GM20431 (cell line): Measurements from ENCODE around the gene C1orf116.

Experiments used
- in situ Hi-C: fragments of 300-500 bp; cut with MseI, MboI; formaldehyde crosslinking; loops from one replicate; pipeline ENCODE4 v1.15.0; 2020; ENCODE audit warnings: low sequenced_read_pairs; ENCODE audit not compliant: unreplicated experiment

The C1orf116 gene

GRCh38 chr1:207032528-207033017 is at the start of gene C1orf116:
Gene C1orf116, minus strand, starts transcription at chr1:207032756. Its CDS starts 5,158 bp downstream, at chr1:207027598.
- in situ Hi-C loops, result no loop called here

GRCh38 chr1:207081806-207082205 is 49.2 kb upstream of the C1orf116 start:
- in situ Hi-C loops, result loop anchor here (25.0 kb wide), 2 partner anchors 330 to 405 kb away; partner anchors contain the start of gene CR1

DNA sequence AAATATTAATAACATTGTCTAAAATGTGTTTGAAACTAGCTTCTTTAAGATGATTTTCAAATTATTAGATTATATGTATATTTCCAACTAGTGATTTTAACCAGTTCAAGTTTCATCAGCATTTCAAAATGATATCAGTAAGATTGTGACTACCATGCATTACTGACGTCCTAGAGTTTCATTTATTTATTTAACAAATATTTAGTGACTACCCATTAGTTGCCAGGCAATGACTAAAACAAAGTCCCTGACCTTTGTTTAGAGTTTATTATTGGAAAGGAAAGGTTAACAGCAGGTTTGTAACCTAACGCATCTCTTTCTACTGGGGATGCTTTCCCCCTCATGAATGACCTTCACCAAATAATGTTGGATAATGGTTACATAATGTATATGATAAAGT is 48.5 kb upstream of the C1orf116 start:
- in situ Hi-C loops, result loop anchor here (25.0 kb wide), 2 partner anchors 331 to 406 kb away; partner anchors contain the start of gene CR1

GRCh38 chr1:207079706-207080241 is 47.2 kb upstream of the C1orf116 start:
- in situ Hi-C loops, result loop anchor here (25.0 kb wide), 2 partner anchors 333 to 408 kb away; partner anchors contain the start of gene CR1

- in situ Hi-C loops, result loop anchor here (25.0 kb wide), 2 partner anchors 334 to 409 kb away; partner anchors contain the start of gene CR1
Observed at GRCh38 chr1:207078578-207079132, 46.1 kb upstream of the C1orf116 start.

DNA sequence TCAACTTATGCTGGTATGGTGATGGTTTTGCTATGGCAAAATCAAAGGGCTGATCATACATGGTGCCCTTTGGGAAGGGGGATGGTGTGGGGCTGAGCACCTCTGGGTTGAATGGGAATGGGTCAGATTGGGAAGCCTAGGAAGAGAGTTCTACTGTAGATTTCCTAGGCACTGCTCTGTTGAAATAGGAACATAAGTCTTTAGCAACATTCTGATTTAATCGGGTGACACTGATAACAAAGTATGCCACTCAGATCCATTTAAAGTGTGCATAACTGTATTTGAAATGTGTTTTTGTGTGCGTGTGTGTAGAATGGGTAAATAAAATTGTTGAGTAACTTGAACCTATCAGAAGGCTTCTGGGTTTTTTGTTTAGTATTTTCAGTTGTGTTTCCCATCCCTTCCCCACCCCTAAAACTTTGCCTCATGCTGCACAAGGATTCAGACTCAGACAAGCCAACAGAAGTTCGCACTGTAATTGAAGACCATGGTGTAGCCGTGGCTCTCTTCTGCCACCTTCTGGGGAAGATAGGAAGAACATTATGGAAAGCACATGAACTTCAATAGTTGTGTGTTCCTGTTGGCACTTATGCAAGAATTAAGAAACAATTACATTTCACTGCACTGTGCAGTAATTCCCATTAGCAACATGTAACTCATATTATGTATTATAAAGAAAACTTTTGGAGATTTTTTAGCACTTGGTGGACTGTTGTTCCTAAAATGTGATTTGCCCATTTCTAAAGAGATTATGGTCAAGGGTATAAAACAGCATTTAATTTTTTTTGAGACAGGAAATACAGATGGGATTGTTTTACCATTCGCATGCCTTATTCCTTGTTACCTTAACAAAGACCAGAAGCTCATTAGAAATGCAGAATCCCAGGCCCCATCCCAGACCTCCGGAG is 45.2 kb upstream of the C1orf116 start:
- in situ Hi-C loops, result loop anchor here (25.0 kb wide), 2 partner anchors 335 to 410 kb away; partner anchors contain the start of gene CR1

- in situ Hi-C loops, result loop anchor here (25.0 kb wide), 2 partner anchors 335 to 410 kb away; partner anchors contain the start of gene CR1
Observed at GRCh38 chr1:207077012-207077411, 44.5 kb upstream of the C1orf116 start.

DNA sequence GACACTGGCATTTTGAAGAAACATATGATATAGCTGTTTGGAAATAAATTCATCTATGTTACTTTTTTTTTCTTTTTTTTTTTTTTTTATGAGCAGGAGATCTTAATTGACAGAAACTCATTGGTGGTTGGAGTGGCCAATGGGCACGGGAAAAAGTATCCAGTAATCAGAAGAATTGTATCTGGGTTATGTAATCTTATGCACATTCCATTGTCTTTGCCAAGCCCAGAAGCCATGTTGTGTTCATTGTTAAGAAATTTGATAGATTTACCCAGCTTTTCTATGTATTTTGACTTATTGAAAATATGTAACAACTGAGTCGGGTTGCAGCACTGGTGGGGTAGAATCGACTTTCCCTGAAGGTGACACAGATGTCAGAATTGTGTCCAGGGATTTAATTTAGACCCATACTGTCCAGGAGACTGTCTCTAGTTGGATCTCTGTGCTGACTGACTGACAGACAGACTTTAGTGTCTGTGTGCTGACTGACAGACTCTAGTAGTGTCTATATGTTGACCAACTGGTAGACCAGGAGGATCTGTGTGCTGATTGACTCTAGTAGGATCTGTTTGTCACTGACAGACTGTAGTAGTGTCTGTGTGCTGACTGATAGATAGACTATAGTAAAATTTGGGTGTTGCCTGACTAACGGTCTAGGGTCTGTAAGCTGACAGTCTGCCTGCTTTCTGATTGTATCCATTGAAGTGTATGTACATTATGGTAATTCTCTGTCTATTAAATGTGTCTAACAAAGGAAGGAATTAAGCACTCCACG is 43.8 kb upstream of the C1orf116 start:
- in situ Hi-C loops, result loop anchor here (25.0 kb wide), 2 partner anchors 336 to 411 kb away; partner anchors contain the start of gene CR1

DNA sequence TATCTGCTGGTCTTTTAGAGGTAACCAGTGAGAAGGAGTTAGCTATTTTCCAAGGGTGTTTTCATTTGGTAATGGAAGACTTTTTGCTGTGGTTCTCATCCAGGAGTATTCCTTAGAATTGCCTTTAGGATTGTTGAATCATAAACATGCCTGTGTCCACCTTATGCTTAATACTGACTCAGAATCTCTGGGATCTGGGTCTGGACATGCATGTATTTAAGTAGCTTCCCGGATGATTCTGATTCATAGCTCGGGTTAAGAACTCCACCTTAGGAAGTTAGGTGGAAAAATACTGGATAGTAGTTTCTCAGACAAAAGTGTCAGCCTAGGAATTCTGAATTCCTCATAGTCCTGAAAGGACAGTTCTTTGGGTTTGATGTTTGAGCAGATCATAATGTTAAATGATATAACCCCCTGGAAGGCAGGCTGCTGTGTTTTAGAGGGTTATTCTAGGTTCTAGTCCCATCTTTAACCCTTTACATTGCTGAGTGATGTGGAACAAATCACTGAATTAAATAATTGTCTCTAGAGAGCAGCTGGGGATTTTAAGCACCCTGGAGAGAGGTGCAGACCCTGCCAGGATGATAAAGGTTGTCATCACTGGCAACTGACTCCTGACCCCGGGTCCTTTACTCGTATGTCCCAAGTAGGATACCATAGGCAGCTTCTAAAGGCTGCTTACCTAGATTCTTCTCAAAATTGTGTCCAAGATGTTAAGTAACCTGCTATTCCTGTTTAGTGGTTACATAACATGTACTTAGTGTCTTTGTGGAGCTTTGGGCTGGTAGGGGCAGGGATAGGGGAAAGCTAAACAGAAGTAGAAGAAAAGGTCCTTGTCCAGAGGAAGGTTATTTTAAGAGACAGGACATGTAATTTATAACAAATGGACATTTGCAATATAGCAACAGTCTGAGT is 41.6 kb upstream of the C1orf116 start:
- in situ Hi-C loops, result no loop called here

DNA sequence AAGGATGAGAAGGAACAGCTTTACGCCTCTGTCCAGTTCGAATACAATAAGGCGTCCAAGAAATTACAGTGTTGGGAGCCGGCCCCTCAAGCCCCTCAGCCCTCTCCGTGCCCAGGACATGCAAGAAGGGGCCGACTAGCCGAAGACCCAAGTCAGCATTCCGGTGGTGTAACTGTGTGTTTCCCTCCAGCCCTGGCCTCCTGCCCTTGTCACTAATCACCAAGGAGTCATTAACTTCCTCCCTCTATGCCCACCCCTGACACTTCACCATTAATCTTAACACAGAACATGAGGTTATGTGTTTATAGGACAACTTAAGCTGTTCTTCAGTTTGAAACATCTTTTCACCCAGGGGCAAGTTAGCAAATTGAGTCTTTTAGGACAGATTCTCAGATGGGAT is 39.7 kb upstream of the C1orf116 start:
- in situ Hi-C loops, result no loop called here

DNA sequence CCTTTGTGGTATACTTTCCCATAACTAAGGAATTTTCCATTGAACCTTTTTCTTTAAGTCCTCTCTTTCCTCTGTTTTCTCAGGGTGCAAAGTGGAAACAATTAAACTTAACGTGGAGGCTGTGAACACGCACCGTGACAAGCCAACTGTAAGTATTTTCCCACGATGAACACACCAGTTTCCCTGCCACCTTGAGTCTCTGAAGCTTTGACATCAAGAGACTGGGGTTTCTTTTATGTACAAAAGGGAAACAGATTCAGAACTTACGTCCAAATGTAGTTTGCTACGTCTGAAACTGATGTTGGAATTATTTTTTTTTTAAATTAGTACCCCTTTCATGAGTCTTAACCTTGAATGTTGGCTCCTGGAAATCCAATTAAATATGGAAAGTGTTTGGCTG is 38.9 kb upstream of the C1orf116 start:
- in situ Hi-C loops, result no loop called here

GRCh38 chr1:207070811-207071210 is 38.3 kb upstream of the C1orf116 start:
- in situ Hi-C loops, result no loop called here

DNA sequence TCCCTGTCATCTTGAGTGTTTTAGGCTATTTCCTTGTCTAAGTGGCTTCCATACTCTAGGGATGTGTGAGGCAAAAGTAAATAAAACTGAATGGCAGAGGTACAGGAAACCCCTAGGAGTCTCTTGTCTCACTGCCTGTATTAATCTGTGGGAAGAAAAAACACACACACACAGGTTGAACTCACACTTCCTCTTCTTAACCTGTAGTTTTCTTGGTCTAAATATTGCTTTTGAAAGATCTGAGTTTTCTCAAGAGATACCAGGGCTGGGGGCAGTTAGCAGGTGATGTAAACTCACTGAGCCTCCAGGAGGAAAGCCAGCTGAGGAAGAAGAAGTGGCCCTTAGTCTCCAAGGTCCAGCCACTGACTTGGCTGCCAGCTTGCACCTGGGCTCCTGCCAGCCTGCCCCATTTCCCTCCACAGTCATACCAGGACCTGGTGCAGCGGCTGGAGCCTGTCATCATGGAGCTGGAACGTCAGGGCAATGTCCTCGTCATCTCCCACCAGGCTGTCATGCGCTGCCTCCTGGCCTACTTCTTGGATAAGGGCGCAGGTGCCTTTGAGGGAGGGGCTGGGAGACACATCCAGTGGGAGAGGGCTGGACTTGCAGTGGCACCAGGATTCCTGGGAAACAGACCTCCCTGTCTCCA is 37.4 kb upstream of the C1orf116 start:
- in situ Hi-C loops, result no loop called here

- in situ Hi-C loops, result no loop called here
Observed at GRCh38 chr1:207069061-207069460, 36.5 kb upstream of the C1orf116 start.

GRCh38 chr1:207067665-207068064 is 35.1 kb upstream of the C1orf116 start:
- in situ Hi-C loops, result no loop called here

GRCh38 chr1:207067185-207067584 is 34.6 kb upstream of the C1orf116 start:
- in situ Hi-C loops, result no loop called here

- in situ Hi-C loops, result no loop called here
Observed at GRCh38 chr1:207064561-207064960, 32.0 kb upstream of the C1orf116 start.

DNA sequence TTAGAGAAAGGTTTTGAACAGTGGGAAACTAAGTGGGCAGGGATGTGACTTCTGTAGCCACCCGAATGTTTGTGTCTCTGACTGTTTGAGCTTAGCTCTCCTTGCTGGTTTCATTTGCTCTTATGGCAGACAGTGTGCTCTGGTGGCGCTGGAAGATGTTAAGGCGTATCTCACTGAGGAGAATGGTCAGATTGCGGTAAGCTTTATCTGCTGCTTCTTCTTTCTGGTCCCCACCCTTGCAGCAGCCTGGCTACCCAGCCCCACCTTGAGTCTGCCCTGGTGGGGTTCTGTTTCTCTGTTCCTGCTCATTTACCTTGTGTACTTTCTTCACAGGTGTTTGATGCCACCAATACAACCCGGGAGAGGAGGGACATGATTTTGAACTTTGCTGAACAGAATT is 30.5 kb upstream of the C1orf116 start:
- in situ Hi-C loops, result no loop called here
